GM18520 (cell line): ENCODE results near the gene ARG2.
A peak's percentile ranks its signal among the peaks of the same experiment; 100 is the strongest.

ENCODE experiments used
- ATAC-seq: cut with Tn5 transposase; IDR thresholded peaks from one replicate; pipeline ENCODE4 v1.9.1; 2021; ENCODE audit not compliant: unreplicated experiment

Gene ARG2

GRCh38 chr14:67619446-67620216, at the start of gene ARG2:
ARG2 (plus strand) TSS chr14:67619920; CDS start chr14:67619978, 58 bp downstream.
- ATAC-seq = peak; percentile 83

DNA sequence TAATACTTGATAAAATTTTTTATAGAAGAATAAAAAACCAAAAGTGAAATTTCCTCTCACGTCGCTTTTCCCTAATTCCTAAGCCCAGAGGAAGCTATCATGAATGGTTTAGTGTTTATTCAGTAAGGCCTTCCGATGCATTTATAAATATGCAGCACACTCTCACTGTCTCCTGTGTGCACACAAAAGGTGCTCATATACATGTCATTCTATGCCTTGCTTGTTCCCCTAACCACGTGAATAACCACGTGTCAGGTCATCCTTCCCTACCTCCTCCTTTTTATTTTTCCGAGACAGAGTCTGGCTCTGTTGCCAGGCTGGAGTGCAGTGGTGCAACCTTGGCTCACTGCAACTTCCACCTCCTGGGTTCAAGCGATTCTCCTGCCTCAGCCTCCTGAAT, 49.3 kb upstream of the ARG2 start:
- ATAC-seq = no peak

DNA sequence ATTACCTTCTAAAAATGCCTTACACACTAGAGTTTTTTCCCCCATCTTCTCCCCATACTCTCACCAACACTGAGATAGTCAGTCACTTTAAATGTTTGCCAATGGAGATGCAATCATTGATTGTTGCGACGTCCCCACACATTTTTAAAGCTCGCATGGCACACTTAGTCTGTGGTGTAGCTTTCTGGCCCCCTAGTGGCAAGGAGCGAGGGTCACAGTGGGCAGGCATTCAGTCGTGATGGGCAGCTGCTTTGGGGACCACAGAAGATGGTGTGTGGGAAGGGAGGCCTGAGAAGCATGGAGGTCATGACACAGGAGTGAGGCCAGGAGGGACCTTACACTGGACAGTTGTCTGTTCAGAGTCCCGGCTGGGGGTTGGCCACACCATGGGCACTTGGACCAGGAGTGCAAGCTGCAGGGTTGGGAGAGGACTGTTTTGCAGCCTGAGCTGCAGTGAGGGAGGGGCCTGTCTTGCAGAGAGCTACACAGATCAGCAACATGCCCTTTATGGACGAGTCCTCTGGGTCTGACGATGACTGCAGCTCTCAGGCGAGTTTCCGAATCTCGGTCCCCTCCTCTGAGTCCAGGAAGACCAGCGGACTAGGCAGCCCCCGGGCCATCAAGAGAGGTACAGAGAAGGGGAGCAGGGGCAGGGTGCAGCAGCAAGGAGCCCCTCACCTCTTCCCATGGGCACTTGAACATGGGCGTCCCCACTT, 48.3 kb upstream of the ARG2 start:
- ATAC-seq = no peak

- ATAC-seq = no peak
Measured at GRCh38 chr14:67571991-67572323, 47.8 kb upstream of the ARG2 start.

- ATAC-seq = no peak
Measured at GRCh38 chr14:67572608-67573007, 47.1 kb upstream of the ARG2 start.

- no peak for ATAC-seq
Measured at GRCh38 chr14:67573228-67574010, 46.3 kb upstream of the ARG2 start.

- no peak for ATAC-seq
Measured at GRCh38 chr14:67574156-67574555, 45.6 kb upstream of the ARG2 start.

DNA sequence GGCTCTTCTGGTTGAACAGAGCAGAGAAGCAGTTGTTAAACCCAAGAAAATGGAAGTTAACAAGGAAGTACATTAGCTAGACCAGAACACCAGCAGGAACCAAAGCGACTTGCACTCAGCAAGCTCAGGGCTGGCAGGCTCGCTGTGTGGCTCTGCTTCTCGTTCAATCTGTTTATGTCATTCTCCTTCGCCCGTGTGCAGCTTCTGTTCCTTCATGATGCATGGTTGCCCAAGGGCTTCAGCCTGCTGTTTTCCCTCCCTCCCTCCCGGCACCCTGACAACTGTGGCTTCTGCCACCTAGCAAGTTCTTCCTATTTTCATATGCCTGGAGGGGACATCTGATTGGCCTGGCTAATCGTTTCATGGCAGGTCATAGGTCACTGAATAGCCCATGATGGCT, 44.9 kb upstream of the ARG2 start:
- no peak for ATAC-seq

GRCh38 chr14:67575684-67576083, 44.0 kb upstream of the ARG2 start:
- no peak for ATAC-seq

DNA sequence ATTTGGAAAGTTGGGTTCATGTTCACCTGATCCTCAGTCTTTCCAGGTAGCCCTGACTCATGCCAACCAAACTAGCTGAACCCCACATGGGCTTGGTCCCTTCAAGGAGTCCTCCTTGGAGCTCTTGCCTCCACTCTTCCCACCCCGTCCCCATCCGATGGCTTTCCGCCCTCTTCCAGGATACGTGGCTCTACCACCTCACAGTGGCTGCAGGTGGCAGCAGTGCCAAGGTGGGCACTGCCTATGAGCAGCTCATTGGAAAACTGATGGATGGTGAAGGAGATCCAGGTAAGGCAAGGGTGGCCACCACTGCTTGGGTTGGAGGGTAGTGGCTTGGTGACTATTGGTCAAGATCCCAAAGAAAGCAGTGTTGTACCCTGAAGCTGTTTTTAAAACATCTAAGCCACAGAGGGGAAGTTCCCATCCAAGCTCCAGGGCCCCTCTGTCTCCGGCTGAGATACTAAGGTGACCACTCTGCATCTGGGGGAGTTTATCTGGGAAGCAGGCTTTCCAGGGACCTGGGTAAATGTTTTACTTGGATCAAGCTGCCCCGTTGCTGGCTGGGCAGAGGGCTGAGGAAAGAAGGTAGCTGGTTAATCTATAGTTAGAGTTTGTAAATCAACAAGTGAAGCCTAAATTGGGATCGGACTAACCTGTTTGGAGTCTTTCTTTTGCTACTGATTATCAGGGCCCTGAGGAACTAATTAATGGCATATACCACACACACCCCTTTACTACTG, 43.3 kb upstream of the ARG2 start:
- no peak for ATAC-seq

DNA sequence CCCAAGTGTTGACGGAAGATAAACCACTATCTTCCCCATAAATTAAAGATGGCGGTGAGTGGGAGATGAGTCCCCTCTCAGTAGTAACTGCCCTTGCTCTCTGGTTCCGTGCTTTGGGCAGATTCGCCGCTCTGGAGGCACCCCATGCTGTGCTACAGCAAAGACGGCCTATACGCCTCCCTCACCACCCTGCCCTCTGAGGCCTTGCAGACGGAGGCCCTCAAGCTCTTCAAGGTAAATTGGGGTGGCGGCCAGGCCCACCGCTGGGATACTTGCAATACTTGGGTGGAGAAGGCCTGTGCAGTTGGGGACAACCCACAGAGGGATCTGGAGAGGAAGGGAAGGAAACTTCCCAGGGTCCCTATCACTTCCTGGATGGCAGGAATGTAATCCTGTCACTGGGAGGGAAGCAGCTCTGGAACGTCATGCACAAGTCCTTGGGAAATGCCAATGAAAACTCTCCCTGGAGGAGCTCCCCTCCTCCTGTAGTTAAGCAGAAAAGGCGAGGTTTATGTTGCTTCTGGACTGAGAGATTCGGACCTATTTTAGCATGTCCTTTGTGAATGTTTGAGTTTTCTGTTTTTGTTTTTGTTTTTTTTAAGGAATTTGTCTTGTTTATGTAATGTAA, 42.4 kb upstream of the ARG2 start:
- no peak for ATAC-seq

- ATAC-seq = no peak
Measured at GRCh38 chr14:67577909-67578749, 41.6 kb upstream of the ARG2 start.

DNA sequence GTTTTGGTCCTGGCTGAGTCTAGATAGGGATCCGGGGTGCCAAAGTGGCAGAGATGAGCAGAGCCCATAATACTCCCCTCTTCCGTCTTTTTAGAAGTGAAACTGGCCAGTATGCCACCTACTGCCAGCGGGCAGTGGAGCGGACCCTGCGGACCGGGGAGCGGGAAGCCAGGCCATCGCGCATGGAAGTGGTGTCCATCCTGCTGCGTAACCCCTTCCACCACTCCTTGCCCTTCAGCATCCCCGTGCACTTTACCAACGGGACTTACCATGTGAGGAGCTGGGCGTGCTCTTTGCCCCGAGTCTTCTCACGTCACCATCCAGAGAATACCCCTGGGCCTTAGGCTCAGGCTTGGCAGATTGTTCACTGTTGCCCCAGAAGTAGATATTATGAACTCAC, 40.7 kb upstream of the ARG2 start:
- ATAC-seq = no peak

- ATAC-seq = no peak
Measured at GRCh38 chr14:67579636-67580035, 40.1 kb upstream of the ARG2 start.

GRCh38 chr14:67580336-67581171, 39.2 kb upstream of the ARG2 start:
- ATAC-seq = no peak

DNA sequence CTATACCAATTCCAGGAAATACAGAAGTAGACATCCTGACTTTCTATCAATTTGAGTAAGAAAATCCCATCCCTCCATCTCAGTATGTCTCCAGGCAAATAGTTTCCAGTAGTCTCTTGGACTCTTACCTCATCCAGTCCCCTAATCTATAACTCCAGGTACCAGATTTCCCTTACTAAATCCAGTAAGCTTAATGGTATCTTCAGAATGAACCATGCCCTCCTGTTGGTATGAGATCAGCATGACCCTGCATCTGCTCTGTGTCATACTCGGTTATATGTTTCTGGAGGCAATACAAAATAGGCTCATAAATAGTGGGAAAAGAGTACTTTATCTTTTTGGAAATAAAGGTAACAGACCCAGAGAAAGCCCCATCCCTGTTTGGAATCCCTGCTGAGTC, 38.1 kb upstream of the ARG2 start:
- ATAC-seq = no peak

GRCh38 chr14:67582061-67582460, 37.7 kb upstream of the ARG2 start:
- ATAC-seq = no peak

DNA sequence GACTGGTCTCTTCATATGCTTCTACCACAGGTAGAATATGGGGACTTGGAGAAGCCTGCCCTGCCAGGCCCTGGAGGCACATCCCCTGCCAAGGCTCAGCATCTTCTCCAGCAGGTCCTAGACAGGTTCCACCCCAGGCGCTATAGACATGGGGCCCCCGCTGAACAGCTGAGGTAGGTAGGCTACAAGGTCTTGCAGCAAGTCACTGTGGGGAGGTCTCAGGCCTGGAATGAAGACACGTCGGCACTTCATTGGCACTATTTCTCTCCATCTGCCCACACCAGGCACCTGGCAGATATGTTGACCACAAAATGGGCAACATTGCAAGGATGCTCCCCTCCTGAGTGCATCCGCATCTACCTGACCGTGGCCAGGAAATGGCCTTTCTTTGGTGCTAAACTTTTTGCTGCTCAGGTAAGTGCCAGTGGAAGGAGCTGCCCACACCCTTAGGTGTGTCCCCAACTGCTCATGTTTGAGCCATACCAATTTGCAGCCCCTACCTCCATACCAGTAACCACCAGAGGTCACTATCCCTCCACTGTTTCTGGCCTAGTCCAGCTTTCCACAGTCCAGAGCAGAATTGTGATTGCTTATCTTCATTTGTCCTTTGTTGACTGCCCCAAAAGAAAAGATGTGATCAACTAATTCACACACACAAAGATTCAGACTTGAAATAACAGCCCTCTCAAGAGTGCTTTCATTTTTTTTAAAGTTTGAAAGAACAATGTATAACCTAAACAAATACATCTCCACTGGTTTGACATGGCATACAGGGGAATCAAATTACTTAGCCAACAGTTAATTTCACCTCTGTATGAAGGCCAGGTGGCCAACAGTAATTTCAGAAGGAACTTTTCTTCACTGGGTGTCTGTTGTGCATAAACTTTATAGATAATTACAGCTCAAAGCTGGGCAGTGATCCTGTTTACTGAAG, 35.7 kb upstream of the ARG2 start:
- ATAC-seq = no peak
